ENCODE measurements around the gene GNRH2. TPM values are rescaled to one million over a fixed set of nuclear protein-coding genes. Genes with fewer than 3 reads are reported as not detected.

Gene GNRH2
- polyA plus RNA-seq, 1 donor (not counting 4 experiments of a cell fraction or from before 2014, with no cell fraction given) = 0.18 TPM

DNA sequence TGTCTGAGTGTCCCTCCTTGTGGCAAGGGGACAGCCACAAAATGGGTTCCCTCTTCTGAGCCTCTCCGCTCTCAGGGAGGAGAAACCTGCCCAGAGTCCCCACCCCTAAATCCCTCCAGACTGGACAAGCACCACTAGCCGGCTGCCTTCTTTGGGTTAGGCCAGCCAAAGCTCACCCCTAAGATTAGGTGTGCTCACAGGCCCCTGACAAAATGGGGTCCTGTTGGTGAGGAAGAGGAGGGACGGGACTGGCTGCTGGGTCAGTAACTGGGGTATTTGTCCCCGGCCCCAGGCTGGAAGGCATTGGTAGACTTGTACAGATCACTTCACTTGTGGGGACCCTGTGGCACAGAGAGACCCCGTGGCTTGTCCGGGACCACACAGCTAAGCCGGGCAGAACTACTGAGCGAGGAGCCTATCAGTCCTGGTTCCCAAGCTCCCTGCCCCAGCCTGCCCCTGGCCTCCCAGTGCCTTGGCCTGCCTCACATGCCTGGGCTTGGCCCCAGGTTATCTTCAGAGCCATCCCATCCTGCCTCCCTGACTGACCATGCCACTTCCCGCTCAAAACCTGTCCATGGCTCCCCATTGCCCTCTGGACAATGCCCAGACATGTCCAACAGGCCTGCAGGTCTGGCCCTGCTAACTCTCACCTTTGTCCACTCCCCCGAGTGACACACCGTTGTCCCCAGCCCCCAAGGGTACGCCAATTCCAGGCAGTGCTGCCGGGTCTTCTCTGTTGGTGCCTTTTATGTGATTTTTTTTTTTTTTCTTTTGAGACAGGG lies 51.6 kb downstream of the GNRH2 start:
- peaks cover 28% of the 10 kb centered on the region for H3K27me3 ChIP-seq (ENCODE audit: control insufficient read depth, extremely low read depth, insufficient read depth, low read length)
- dilution Hi-C loops (cut with MboI; ENCODE audit: extremely low pct_ligation_motif_present, low sequenced_read_pairs) = no loop called here
- DNase-seq (ENCODE audit: low read depth, low spot score) = no peak

More for the DNA sequence above, 51.6 kb downstream of the GNRH2 start:
- Histone ChIP-seq H3K4me2 (ENCODE audit: control insufficient read depth, extremely low read depth, insufficient read depth, low read depth, low read length) (no peak overlapping the region), H3K4me3 (ENCODE audit: control insufficient read depth in 2 of 3, extremely low read depth in 1 of 3, insufficient read depth in 2 of 3, low read depth in 1 of 3, low read length in 3 of 3) (no peak overlapping the region), H3K4me1 (ENCODE audit: control insufficient read depth, extremely low read depth, insufficient read depth, low read length) (peaks cover 5% of the 10 kb centered on the region), H4K20me1 (ENCODE audit: control insufficient read depth, extremely low read depth, insufficient read depth, low read length) (no peaks in the 10 kb centered on the region), H2AFZ (ENCODE audit: control insufficient read depth, low read length) (peak overlapping the region; percentile 42), H3K79me2 (ENCODE audit: control insufficient read depth, insufficient read depth, low read length) (no peaks in the 10 kb centered on the region), H3K9me3 (ENCODE audit: control insufficient read depth, low read depth, low read length) (no peaks in the 10 kb centered on the region), H3K36me3 (ENCODE audit: control insufficient read depth in 2 of 2, extremely low read depth in 1 of 2, insufficient read depth in 2 of 2, low read length in 2 of 2) (no peaks in the 10 kb centered on the region), H3K9ac (ENCODE audit: control insufficient read depth, extremely low read depth, insufficient read depth, low read length) (no peak overlapping the region), H3K9me1 (ENCODE audit: control insufficient read depth, extremely low read depth, insufficient read depth, low read length) (no peaks in the 10 kb centered on the region), H3K27ac (ENCODE audit: control insufficient read depth, insufficient read depth, low read length) (no peak overlapping the region)
- no peak for FAIRE-seq
- TF ChIP-seq, protein P1, sequence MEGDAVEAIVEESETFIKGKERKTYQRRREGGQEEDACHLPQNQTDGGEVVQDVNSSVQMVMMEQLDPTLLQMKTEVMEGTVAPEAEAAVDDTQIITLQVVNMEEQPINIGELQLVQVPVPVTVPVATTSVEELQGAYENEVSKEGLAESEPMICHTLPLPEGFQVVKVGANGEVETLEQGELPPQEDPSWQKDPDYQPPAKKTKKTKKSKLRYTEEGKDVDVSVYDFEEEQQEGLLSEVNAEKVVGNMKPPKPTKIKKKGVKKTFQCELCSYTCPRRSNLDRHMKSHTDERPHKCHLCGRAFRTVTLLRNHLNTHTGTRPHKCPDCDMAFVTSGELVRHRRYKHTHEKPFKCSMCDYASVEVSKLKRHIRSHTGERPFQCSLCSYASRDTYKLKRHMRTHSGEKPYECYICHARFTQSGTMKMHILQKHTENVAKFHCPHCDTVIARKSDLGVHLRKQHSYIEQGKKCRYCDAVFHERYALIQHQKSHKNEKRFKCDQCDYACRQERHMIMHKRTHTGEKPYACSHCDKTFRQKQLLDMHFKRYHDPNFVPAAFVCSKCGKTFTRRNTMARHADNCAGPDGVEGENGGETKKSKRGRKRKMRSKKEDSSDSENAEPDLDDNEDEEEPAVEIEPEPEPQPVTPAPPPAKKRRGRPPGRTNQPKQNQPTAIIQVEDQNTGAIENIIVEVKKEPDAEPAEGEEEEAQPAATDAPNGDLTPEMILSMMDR (optimal IDR thresholded peaks at IDR 0.05 in 1 of 3, IDR thresholded peaks at IDR 0.05 in 1 of 3, conservative IDR thresholded peaks at IDR 0.05 in 1 of 3; ENCODE audit: extremely low read depth in 1 of 3, insufficient read depth in 2 of 3, low read length in 3 of 3) = no peak
- TF ChIP-seq EZH2 (IDR thresholded peaks at IDR 0.05; ENCODE audit: low read length) = no peak

Other genes starting within 250 kb of the GNRH2 start
- not detected in 3 replicates for gene CPXM1, start 243.0 kb upstream of the GNRH2 start, polyA plus RNA-seq
- gene C20orf141, start 228.6 kb upstream of the GNRH2 start, polyA plus RNA-seq = not detected in 3 replicates
- gene TMEM239, start 227.3 kb upstream of the GNRH2 start, polyA plus RNA-seq = not detected in 3 replicates
- gene PCED1A, start 203.0 kb upstream of the GNRH2 start, polyA plus RNA-seq = 4.7 to 9.9 TPM (median 5.6 TPM) in 3 replicates
- gene VPS16, start 202.9 kb upstream of the GNRH2 start, polyA plus RNA-seq = 22.7 to 28.7 TPM (median 25.2 TPM) in 3 replicates
- gene PTPRA, start 170.1 kb upstream of the GNRH2 start, polyA plus RNA-seq = 39.9 to 61.2 TPM (median 53.3 TPM) in 3 replicates
- 29.8 to 37.4 TPM (median 33.0 TPM) in 3 replicates for gene MRPS26, start 2.4 kb downstream of the GNRH2 start, polyA plus RNA-seq
- gene OXT, start 28.0 kb downstream of the GNRH2 start, polyA plus RNA-seq = not detected in 3 replicates
- gene AVP, start 41.1 kb downstream of the GNRH2 start, polyA plus RNA-seq = not detected in 3 replicates
- gene FASTKD5, start 116.2 kb downstream of the GNRH2 start, polyA plus RNA-seq = 23.7 to 30.9 TPM (median 25.7 TPM) in 3 replicates
- 1.8 to 2.8 TPM (median 1.8 TPM) in 3 replicates for gene UBOX5, start 116.2 kb downstream of the GNRH2 start, polyA plus RNA-seq
- gene LZTS3, start 129.9 kb downstream of the GNRH2 start, polyA plus RNA-seq = 2.5 to 6.2 TPM (median 2.9 TPM) in 3 replicates
- 31.0 to 41.5 TPM (median 32.2 TPM) in 3 replicates for gene DDRGK1, start 161.1 kb downstream of the GNRH2 start, polyA plus RNA-seq
- gene ITPA, start 165.9 kb downstream of the GNRH2 start, polyA plus RNA-seq = 40.5 to 45.4 TPM (median 44.9 TPM) in 3 replicates
- gene SLC4A11, start 195.6 kb downstream of the GNRH2 start, polyA plus RNA-seq = 3.9 to 5.0 TPM (median 4.7 TPM) in 3 replicates

All from keratinocyte (primary cell).